C4-2B (cell line): ENCODE measurements around the gene PCDH9.

Experiments used
- ZFX ChIP-seq: fragments of 450-650 bp; IDR thresholded peaks from 2 replicates; pipeline ENCODE4 v1.6.1; 2017
- TF ChIP-seq, protein P1 (sequence below): fragments of 450-650 bp; conservative IDR thresholded peaks from 2 replicates; pipeline ENCODE4 v1.5.1; 2017; ENCODE audit warnings: mild to moderate bottlenecking

DNA sequence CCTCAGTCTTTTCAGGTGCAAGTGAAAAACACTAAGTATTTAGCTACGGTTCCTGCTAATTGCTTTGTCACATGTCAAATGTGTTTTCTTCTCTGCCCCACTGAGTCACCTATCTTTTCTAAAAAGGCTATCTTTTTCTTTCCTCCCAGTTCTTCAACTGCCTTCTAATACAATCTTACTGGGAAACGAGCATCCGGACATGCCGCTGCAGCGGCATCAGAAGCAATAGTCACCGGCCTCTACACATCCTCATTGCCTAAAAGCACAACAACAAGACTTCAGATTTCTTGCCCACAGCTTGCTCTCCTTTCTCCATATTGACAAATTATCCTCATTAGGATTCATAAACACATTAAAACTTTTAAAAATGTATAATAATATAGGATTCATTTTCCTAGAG lies 1.2 kb downstream of the PCDH9 start:
- TF ChIP-seq, protein P1, sequence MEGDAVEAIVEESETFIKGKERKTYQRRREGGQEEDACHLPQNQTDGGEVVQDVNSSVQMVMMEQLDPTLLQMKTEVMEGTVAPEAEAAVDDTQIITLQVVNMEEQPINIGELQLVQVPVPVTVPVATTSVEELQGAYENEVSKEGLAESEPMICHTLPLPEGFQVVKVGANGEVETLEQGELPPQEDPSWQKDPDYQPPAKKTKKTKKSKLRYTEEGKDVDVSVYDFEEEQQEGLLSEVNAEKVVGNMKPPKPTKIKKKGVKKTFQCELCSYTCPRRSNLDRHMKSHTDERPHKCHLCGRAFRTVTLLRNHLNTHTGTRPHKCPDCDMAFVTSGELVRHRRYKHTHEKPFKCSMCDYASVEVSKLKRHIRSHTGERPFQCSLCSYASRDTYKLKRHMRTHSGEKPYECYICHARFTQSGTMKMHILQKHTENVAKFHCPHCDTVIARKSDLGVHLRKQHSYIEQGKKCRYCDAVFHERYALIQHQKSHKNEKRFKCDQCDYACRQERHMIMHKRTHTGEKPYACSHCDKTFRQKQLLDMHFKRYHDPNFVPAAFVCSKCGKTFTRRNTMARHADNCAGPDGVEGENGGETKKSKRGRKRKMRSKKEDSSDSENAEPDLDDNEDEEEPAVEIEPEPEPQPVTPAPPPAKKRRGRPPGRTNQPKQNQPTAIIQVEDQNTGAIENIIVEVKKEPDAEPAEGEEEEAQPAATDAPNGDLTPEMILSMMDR, result no peak
- no peak for TF ChIP-seq ZFX
